H1 (cell line): ENCODE results near the gene RNU7-1. TPM values are rescaled to one million over a fixed set of nuclear protein-coding genes. Genes with fewer than 3 reads are reported as not detected.

Experiments used
- CTBP2 ChIP-seq: IDR thresholded peaks from 2 replicates; pipeline ENCODE4 v1.7.0; 2011; ENCODE audit warnings: borderline replicate concordance, mild to moderate bottlenecking, moderate library complexity, mixed read lengths, low read length; ENCODE audit not compliant: insufficient read depth, insufficient read length
- EZH2 ChIP-seq: fragments of 200-600 bp; sonication (generic); IDR thresholded peaks from 2 replicates; pipeline ENCODE4 v1.7.1; 2012; ENCODE audit warnings: low read depth, mild to moderate bottlenecking, moderate library complexity, low read length, inconsistent platforms; ENCODE audit not compliant: severe bottlenecking
- HDAC2 ChIP-seq, 2 experiments: fragments of 300-600 bp in 1 of 2; sonication (generic) in 1 of 2; IDR thresholded peaks; 2 replicates each; pipeline ENCODE4 v1.6.1; 2011 to 2012; ENCODE audit warnings: low read depth in 2 of 2, low read length in 2 of 2, mild to moderate bottlenecking in 2 of 2, moderate library complexity in 2 of 2, borderline replicate concordance in 1 of 2, inconsistent platforms in 1 of 2
- KDM4A ChIP-seq: IDR thresholded peaks from one replicate; pipeline ENCODE4 v1.7.1; 2012; ENCODE audit warnings: low read depth, mild to moderate bottlenecking, moderate library complexity, low read length, inconsistent platforms; ENCODE audit not compliant: severe bottlenecking
- NANOG ChIP-seq: IDR thresholded peaks from 2 replicates; pipeline ENCODE4 v1.6.1; 2011; ENCODE audit warnings: low read length, low read depth, mild to moderate bottlenecking, inconsistent platforms; ENCODE audit not compliant: insufficient read depth, poor library complexity, severe bottlenecking
- POLR2A ChIP-seq, 2 experiments: IDR thresholded peaks; 1 replicate in 1 of 2; 2 replicates in 1 of 2; pipeline ENCODE4 v1.6.1; 2011; ENCODE audit warnings: low read depth in 2 of 2, low read length in 2 of 2, mild to moderate bottlenecking in 2 of 2; ENCODE audit errors: control extremely low read depth in 1 of 2
- POLR2AphosphoS5 ChIP-seq: IDR thresholded peaks from 2 replicates; pipeline ENCODE4 v1.6.1; 2011; ENCODE audit warnings: low read depth, low read length
- SP1 ChIP-seq: IDR thresholded peaks from 2 replicates; pipeline ENCODE4 v1.6.1; 2011; ENCODE audit warnings: low read depth, low read length
- TEAD4 ChIP-seq: IDR thresholded peaks from 2 replicates; pipeline ENCODE4 v1.6.1; 2012; ENCODE audit warnings: low read depth, low read length, inconsistent platforms, mixed read lengths
- polyA plus RNA-seq, 7 experiments: library from polyadenylated mRNA; depleted of rRNA in 3 of 7; stranded (reverse) in 5 of 7; unstranded in 2 of 7; fragments of >200 nt in 5 of 7; fragments of 200-250 nt in 2 of 7; gene quantifications; 1 replicate in 5 of 7; 2 replicates in 1 of 7; 4 replicates in 1 of 7; pipeline versions ENCODE4 v1.2.1 to v1.2.3, GENCODE V29; 2011 to 2013; ENCODE audit warnings: missing spikeins in 2 of 7, mixed read lengths in 2 of 7
- total RNA-seq: library from RNA; stranded (reverse); fragmentation: NEBNext Ultra II Directional; extraction: Animal tissue kit (Norgen Biotek cat#: 25700); gene quantifications from 2 replicates; pipeline ENCODE4 v1.2.1, GENCODE V29; 2021

RNU7-1 gene
- total and polyA plus RNA-seq, 2 of the 8 experiments (the other 6 are each of a cell fraction or from before 2014, with no cell fraction given) = not detected

- TF ChIP-seq TEAD4 (no peak), POLR2A (IDR thresholded peaks at IDR 0.05; ENCODE audit: control extremely low read depth in 1 of 2, low read depth in 2 of 2, low read length in 2 of 2) (no peak), NANOG (no peak), EZH2 (no peak), CTBP2 (no peak), POLR2AphosphoS5 (no peak), KDM4A (no peak), SP1 (no peak), HDAC2 (IDR thresholded peaks at IDR 0.05; ENCODE audit: borderline replicate concordance in 1 of 2, low read depth in 2 of 2, low read length in 2 of 2) (no peak)
Observed at GRCh38 chr12:6917491-6918231, 26.0 kb upstream of the RNU7-1 start (continued).
